SKM-1 (cell line): ENCODE measurements around the gene ZBTB18.
"Not testable (repeated sequence)": the region's sequence is repeated elsewhere in the genome, so short reads cannot be mapped to it uniquely, and the experiment has no call there.

ENCODE experiments used
- DNase-seq: peaks from one replicate; lab custom pipeline; 2025; ENCODE audit not compliant: unreplicated experiment; lab: John Stamatoyannopoulos, UW

The ZBTB18 gene

GRCh38 chr1:244041466-244042120, 9.5 kb upstream of the ZBTB18 start:
- no peak for DNase-seq

GRCh38 chr1:244042293-244042692, 8.8 kb upstream of the ZBTB18 start:
- no peak for DNase-seq

GRCh38 chr1:244044423-244044822, 6.7 kb upstream of the ZBTB18 start:
- no peak for DNase-seq

- not testable (repeated sequence) for DNase-seq
Observed at GRCh38 chr1:244046254-244046653, 4.8 kb upstream of the ZBTB18 start.

GRCh38 chr1:244046907-244047611, 4.0 kb upstream of the ZBTB18 start:
- DNase-seq = no peak

GRCh38 chr1:244047621-244048255, 3.3 kb upstream of the ZBTB18 start:
- peak; percentile 77 for DNase-seq

- peak; percentile 99 for DNase-seq
Observed at GRCh38 chr1:244048256-244049161, 2.6 kb upstream of the ZBTB18 start.

- peak; percentile 53 for DNase-seq
Observed at GRCh38 chr1:244049162-244050013, 1.7 kb upstream of the ZBTB18 start.

- DNase-seq = no peak
Observed at GRCh38 chr1:244050014-244050834, 859 bp upstream of the ZBTB18 start.

GRCh38 chr1:244052016-244052727, 1.1 kb downstream of the ZBTB18 start:
- peak; percentile 21 for DNase-seq

- no peak for DNase-seq
Observed at GRCh38 chr1:244052728-244053312, 1.7 kb downstream of the ZBTB18 start.

- DNase-seq = no peak
Observed at GRCh38 chr1:244053831-244054230, 2.7 kb downstream of the ZBTB18 start.

GRCh38 chr1:244054247-244054923, 3.3 kb downstream of the ZBTB18 start:
- no peak for DNase-seq

GRCh38 chr1:244054924-244055263, 3.8 kb downstream of the ZBTB18 start:
- DNase-seq = no peak

- DNase-seq = no peak
Observed at GRCh38 chr1:244056577-244056976, 5.5 kb downstream of the ZBTB18 start.

- no peak for DNase-seq
Observed at GRCh38 chr1:244057474-244058385, 6.6 kb downstream of the ZBTB18 start.

- DNase-seq = no peak
Observed at GRCh38 chr1:244060117-244060516, 9.0 kb downstream of the ZBTB18 start.
